K562 (cell line): Measurements from ENCODE around the gene ARHGEF4. TPM values are rescaled to one million over a fixed set of nuclear protein-coding genes. Genes with fewer than 3 reads are reported as not detected.

Experiments
- ARHGAP35 ChIP-seq: fragments of 450-650 bp; IDR thresholded peaks from 2 replicates; pipeline ENCODE4 v1.6.1; 2018; ENCODE audit not compliant: partially characterized antibody
- BRF2 ChIP-seq: IDR thresholded peaks from 3 replicates; pipeline ENCODE4 v1.6.1; 2011; ENCODE audit warnings: borderline replicate concordance, mild to moderate bottlenecking; ENCODE audit not compliant: insufficient read length, insufficient read depth
- CBX5 ChIP-seq: IDR thresholded peaks from 2 replicates; pipeline ENCODE4 v1.6.1; 2014; ENCODE audit warnings: low read depth, borderline replicate concordance
- ESRRA ChIP-seq: fragments of 450-650 bp; IDR thresholded peaks from 2 replicates; pipeline ENCODE4 v1.6.1; 2014; ENCODE audit warnings: low read depth, mild to moderate bottlenecking, moderate library complexity, borderline replicate concordance
- FOXA1 ChIP-seq: fragments of 450-650 bp; IDR thresholded peaks from 2 replicates; pipeline ENCODE4 v1.6.1; 2016; ENCODE audit warnings: mild to moderate bottlenecking, borderline replicate concordance
- FOXK1 ChIP-seq: sonication (generic); formaldehyde crosslinking; IDR thresholded peaks from 2 replicates; pipeline ENCODE4 v1.8.0; 2022; ENCODE audit warnings: missing genetic modification reagents, mild to moderate bottlenecking, borderline replicate concordance
- FOXK2 ChIP-seq, 2 experiments: fragments of 450-650 bp; IDR thresholded peaks in 1 of 2; conservative IDR thresholded peaks in 1 of 2; 2 replicates each; pipeline ENCODE4 v1.6.1; 2016; ENCODE audit warnings: low read depth in 2 of 2, mild to moderate bottlenecking in 1 of 2
- GABPA ChIP-seq: fragments of 200-800 bp; sonication (Bioruptor generic); conservative IDR thresholded peaks from 2 replicates; pipeline ENCODE4 v1.6.1; 2016; ENCODE audit warnings: low read depth, missing genetic modification characterization, missing compliant biosample characterization
- HBP1 ChIP-seq: fragments of 450-650 bp; formaldehyde crosslinking; IDR thresholded peaks from 2 replicates; pipeline ENCODE4 v1.4.0; 2022; ENCODE audit warnings: missing genetic modification characterization
- KLF16 ChIP-seq: IDR thresholded peaks from 2 replicates; pipeline ENCODE4 v1.6.1; 2016; ENCODE audit warnings: antibody characterized with exemption
- LEF1 ChIP-seq: fragments of 450-650 bp; IDR thresholded peaks from 2 replicates; pipeline ENCODE4 v1.6.1; 2016; ENCODE audit warnings: mild to moderate bottlenecking
- MAFF ChIP-seq: IDR thresholded peaks from 2 replicates; pipeline ENCODE4 v1.6.1; 2012; ENCODE audit warnings: low read length, improper control_type of control experiment
- MXI1 ChIP-seq: IDR thresholded peaks from 2 replicates; pipeline ENCODE4 v1.6.1; 2011; ENCODE audit warnings: low read depth, mild to moderate bottlenecking, improper control_type of control experiment, low read length
- NR3C1 ChIP-seq: sonication (generic); formaldehyde crosslinking; IDR thresholded peaks from 2 replicates; pipeline ENCODE4 v1.8.1; 2022; ENCODE audit warnings: missing genetic modification reagents
- PML ChIP-seq: IDR thresholded peaks from 2 replicates; pipeline ENCODE4 v1.6.1; 2012; ENCODE audit warnings: low read length, inconsistent platforms
- RUNX1 ChIP-seq: sonication (generic); IDR thresholded peaks from 2 replicates; pipeline ENCODE4 v1.6.1; 2016; ENCODE audit warnings: antibody characterized with exemption, low read depth
- SPI1 ChIP-seq: IDR thresholded peaks from 2 replicates; pipeline ENCODE4 v1.6.1; 2011; ENCODE audit warnings: low read depth, low read length, control low read depth, borderline replicate concordance
- TAL1 ChIP-seq: fragments of 450-650 bp; IDR thresholded peaks from 2 replicates; pipeline ENCODE4 v1.6.1; 2016; ENCODE audit warnings: mild to moderate bottlenecking
- TEAD1 ChIP-seq, 2 experiments: fragments of 450-650 bp in 1 of 2; sonication (generic) in 1 of 2; formaldehyde crosslinking; IDR thresholded peaks; 2 replicates each; pipeline versions ENCODE4 v1.4.0 to v1.8.0; 2020 to 2022; ENCODE audit warnings: mild to moderate bottlenecking in 2 of 2, missing genetic modification reagents in 1 of 2
- TEAD4 ChIP-seq, 2 experiments: sonication (generic) in 1 of 2; formaldehyde crosslinking in 1 of 2; IDR thresholded peaks; 2 replicates each; pipeline versions ENCODE4 v1.6.1 to v1.8.0; 2012 to 2022; ENCODE audit warnings: borderline replicate concordance in 1 of 2, inconsistent platforms in 1 of 2, low read length in 1 of 2, mild to moderate bottlenecking in 1 of 2, missing genetic modification reagents in 1 of 2
- TRIM25 ChIP-seq: fragments of 450-650 bp; IDR thresholded peaks from 2 replicates; pipeline ENCODE4 v1.7.0; 2016; ENCODE audit warnings: borderline replicate concordance
- ZBTB17 ChIP-seq: fragments of 450-650 bp; formaldehyde crosslinking; IDR thresholded peaks from 2 replicates; pipeline ENCODE4 v1.4.0; 2020; ENCODE audit warnings: mild to moderate bottlenecking
- ZNF212 ChIP-seq: fragments of 450-650 bp; formaldehyde crosslinking; IDR thresholded peaks from 2 replicates; pipeline ENCODE4 v1.4.0; 2020; ENCODE audit warnings: mild to moderate bottlenecking
- ZNF436 ChIP-seq: fragments of 250-450, 450-650 bp; sonication (Bioruptor Pico); formaldehyde crosslinking; IDR thresholded peaks from 2 replicates; pipeline ENCODE4 v1.7.0; 2020; ENCODE audit warnings: mild to moderate bottlenecking
- ZNF584 ChIP-seq: fragments of 200-800 bp; sonication (Bioruptor generic); IDR thresholded peaks from 2 replicates; pipeline ENCODE4 v1.6.1; 2016; ENCODE audit warnings: low read depth, mild to moderate bottlenecking, missing genetic modification characterization, missing compliant biosample characterization
- polyA plus RNA-seq, 8 experiments: library from polyadenylated mRNA; depleted of rRNA in 4 of 8; stranded (reverse) in 5 of 8; unstranded in 3 of 8; fragments of >200 nt; fragmentation: Nextera tagmentation in 2 of 8; fragmentation: Illumina TruSeq in 1 of 8; extraction: Ambion mirVana in 2 of 8; extraction: Trizol in 1 of 8; gene quantifications; 2 replicates each; pipeline versions ENCODE4 v1.2.1 to v1.2.3, GENCODE V29; 2011 to 2014; ENCODE audit warnings: inconsistent platforms in 1 of 8, missing spikeins in 1 of 8
- total RNA-seq, 7 experiments: library from RNA; depleted of rRNA in 6 of 7; stranded (reverse); fragments of >200 nt in 6 of 7; fragmentation: Illumina TruSeq in 2 of 7; extraction: Trizol in 2 of 7; gene quantifications; 2 replicates each; pipeline versions ENCODE4 v1.2.1 to v1.2.3, GENCODE V29; 2011 to 2021; ENCODE audit warnings: low replicate concordance in 1 of 7

ARHGEF4 gene
- total and polyA plus RNA-seq, 9 of the 15 experiments (the other 6 are each of a cell fraction or from before 2014, with no cell fraction given) = not detected

- TF ChIP-seq FOXK1 = no peak
- TF ChIP-seq TAL1 = no peak
- no peak for TF ChIP-seq CBX5
- no peak for TF ChIP-seq ARHGAP35
- TF ChIP-seq BRF2 = no peak
- no peak for TF ChIP-seq ZNF212 (CRISPR knock-in tag)
- TF ChIP-seq GABPA (tag) = peak; percentile 95
- TF ChIP-seq FOXK2 (conservative IDR thresholded peaks at IDR 0.05 in 1 of 2, IDR thresholded peaks at IDR 0.05 in 1 of 2; ENCODE audit: low read depth in 2 of 2) = no peak
- 0 out of 2 replicates have a peak, but pooled peaks have one; percentile 60 for TF ChIP-seq ZBTB17 (CRISPR knock-in tag)
- no peak for TF ChIP-seq NR3C1 (CRISPR knock-in tag)
- no peak for TF ChIP-seq RUNX1
- TF ChIP-seq TRIM25 = no peak
- peak; percentile 56; the same call in 1 of the 2 replicates for TF ChIP-seq SPI1
- TF ChIP-seq ZNF584 (CRISPR knock-in tag) = peak; percentile 80
- TF ChIP-seq ZNF436 (CRISPR knock-in tag) = no peak
- TF ChIP-seq FOXA1 = no peak
- TF ChIP-seq TEAD4 (IDR thresholded peaks at IDR 0.05; ENCODE audit: low read length) = no peak
- no peak for TF ChIP-seq TEAD4 (CRISPR knock-in tag; IDR thresholded peaks at IDR 0.05; ENCODE audit: borderline replicate concordance)
- TF ChIP-seq MXI1 = no peak
- TF ChIP-seq MAFF = no peak
- TF ChIP-seq ESRRA = peak; percentile 89; the same call in 1 of the 2 replicates
- TF ChIP-seq PML = peak; percentile 82; the same call in 1 of the 2 replicates
- 0 out of 4 replicates have a peak, but pooled peaks of 1 of the 2 experiments have one; percentile 55 for TF ChIP-seq TEAD1 (CRISPR knock-in tag; IDR thresholded peaks at IDR 0.05)
- no peak for TF ChIP-seq KLF16
- no peak for TF ChIP-seq LEF1
- no peak for TF ChIP-seq HBP1
Measured at GRCh38 chr2:131093006-131093695, 256.4 kb downstream of the ARHGEF4 start, which contains the start of gene FAM168B (continued).
